MM.1S (cell line): Measurements from ENCODE around the gene HACE1.

ENCODE experiments used
- CTCF ChIP-seq: fragments of 300-600 bp; sonication (generic); IDR thresholded peaks from 2 replicates; pipeline ENCODE4 v1.5.1; 2016; ENCODE audit warnings: antibody characterized with exemption, low read length, mixed read lengths
- EZH2 ChIP-seq: fragments of 300-600 bp; sonication (generic); optimal IDR thresholded peaks from 2 replicates; pipeline ENCODE3; 2017; ENCODE audit warnings: low read depth, mild to moderate bottlenecking, antibody characterized with exemption, low read length, mixed read lengths
- EZH2phosphoT487 ChIP-seq: fragments of 300-600 bp; sonication (generic); IDR thresholded peaks from 2 replicates; pipeline ENCODE4 v1.6.1; 2018; ENCODE audit warnings: antibody characterized with exemption, low read length

DNA sequence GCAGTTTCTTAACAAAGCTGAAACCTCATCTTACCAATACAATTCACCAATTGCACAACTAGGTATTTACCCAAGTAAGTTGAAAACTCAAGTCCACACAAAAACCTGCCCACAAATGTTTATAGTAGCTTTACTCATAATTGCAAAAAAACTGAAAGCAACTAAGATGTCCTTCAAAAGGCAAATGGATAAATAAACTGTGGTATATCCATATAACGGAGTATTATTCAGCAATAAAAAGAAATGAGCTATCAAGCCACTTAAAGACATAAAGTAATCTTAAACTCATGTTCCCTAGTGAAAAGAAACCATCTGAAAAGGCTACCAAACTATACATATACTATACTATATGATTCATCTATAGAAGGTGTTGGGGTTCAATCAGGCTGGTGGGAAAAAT lies 179.7 kb downstream of the HACE1 start:
- TF ChIP-seq CTCF (no peak), EZH2phosphoT487 (no peak), EZH2 (no peak)
